ENCODE results near the gene URAD. TPM values are rescaled to one million over a fixed set of nuclear protein-coding genes. Genes with fewer than 3 reads are reported as not detected.

Gene URAD
- total RNA-seq, 1 donor from 2014 or later, result not detected

DNA sequence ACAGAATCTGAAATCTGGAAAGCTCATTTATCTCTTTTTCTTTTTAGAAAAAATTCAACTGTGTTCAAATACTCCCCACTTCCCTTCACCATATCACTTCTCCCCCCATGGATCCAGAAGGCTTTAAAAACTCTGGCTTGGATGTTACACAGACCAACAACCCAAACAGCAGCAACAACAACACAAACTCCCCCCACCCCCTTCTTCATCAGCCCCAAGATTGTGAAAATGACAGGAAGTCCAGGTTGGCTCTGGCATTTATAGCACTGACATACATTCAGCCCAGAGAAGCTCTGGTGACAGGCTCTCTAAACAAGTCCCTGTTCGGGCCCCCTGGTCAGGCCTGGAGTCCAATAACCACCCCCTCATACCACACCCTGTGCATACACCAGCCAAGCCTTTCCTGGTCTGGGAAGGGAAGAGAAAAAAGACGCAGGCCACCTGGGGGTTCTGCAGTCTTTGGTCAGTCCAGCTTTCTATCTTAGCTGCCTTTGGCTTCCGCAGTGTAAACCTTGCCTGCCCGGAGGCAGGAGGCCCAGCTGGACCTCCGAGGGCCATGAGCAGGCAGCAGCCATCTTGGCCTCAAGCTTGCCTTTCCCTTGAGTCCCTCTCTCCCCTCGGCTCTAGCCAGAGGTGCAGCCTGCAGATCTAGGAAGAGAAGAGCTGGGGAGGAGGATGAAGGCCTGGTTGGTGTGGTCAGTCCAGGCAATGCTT, 26.2 kb downstream of the URAD start:
- Mint-ChIP-seq H3K4me1 (ENCODE audit: unreplicated experiment) (peaks cover 22% of the 10 kb centered on the region), H3K27me3 (ENCODE audit: unreplicated experiment) (peaks cover 42% of the 10 kb centered on the region), H3K27ac (ENCODE audit: unreplicated experiment) (no peak overlapping the region), H3K9me3 (ENCODE audit: unreplicated experiment) (no peaks in the 10 kb centered on the region), H3K4me3 (ENCODE audit: unreplicated experiment) (no peak overlapping the region), H3K36me3 (ENCODE audit: low read depth, unreplicated experiment) (peaks cover under 1% of the 10 kb centered on the region)
- TF ChIP-seq, protein P1, sequence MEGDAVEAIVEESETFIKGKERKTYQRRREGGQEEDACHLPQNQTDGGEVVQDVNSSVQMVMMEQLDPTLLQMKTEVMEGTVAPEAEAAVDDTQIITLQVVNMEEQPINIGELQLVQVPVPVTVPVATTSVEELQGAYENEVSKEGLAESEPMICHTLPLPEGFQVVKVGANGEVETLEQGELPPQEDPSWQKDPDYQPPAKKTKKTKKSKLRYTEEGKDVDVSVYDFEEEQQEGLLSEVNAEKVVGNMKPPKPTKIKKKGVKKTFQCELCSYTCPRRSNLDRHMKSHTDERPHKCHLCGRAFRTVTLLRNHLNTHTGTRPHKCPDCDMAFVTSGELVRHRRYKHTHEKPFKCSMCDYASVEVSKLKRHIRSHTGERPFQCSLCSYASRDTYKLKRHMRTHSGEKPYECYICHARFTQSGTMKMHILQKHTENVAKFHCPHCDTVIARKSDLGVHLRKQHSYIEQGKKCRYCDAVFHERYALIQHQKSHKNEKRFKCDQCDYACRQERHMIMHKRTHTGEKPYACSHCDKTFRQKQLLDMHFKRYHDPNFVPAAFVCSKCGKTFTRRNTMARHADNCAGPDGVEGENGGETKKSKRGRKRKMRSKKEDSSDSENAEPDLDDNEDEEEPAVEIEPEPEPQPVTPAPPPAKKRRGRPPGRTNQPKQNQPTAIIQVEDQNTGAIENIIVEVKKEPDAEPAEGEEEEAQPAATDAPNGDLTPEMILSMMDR (IDR thresholded peaks at IDR 0.05; ENCODE audit: unreplicated experiment), result no peak
- DNase-seq (ENCODE audit: low spot score), result peak; percentile 21

DNA sequence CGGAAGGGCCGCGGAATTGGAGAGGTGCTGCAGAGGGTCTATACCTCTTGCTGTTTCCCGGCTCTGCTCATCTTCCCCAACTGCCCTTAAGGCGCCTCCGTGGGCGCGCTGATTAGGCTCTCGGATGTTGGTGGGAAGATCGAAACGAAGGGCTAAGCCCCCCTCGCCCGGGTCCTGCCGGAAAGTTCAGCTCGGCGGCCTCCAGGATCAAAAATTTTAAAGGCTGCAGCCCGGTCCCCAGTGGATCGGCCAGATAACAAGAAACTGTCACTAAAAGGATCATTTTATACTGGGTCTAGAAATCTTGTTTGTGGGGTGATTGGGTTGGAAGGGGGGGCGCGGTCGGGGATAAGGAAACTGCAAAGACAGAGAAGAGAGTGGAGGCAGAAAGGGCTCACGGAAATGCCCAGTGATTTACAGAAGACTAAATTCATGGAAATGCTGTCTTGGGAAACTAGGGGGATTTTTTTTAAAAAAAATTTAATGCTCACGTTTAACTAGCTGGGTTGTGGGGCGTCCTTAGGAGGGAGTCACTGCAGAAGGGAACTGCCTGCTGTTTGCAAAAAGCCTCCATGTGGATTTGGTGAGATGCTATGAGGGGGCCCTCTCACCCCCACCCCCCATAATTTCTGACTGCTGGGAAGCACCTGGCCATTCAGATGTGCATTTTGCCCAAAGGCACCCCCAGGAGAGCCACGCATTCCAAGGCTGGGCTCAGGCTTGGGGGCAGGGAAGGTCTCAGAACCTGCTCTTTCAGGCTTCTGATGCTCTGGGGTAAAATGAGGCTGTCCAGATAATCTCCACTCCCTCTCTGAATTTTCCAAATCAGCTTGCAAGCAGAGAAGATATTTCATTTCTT, 27.0 kb downstream of the URAD start:
- no peaks in the 10 kb centered on the region for H3K36me3 Mint-ChIP-seq (ENCODE audit: low read depth, unreplicated experiment)
- peaks cover 41% of the 10 kb centered on the region for H3K27me3 Mint-ChIP-seq (ENCODE audit: unreplicated experiment)
- no peak overlapping the region for H3K27ac Mint-ChIP-seq (ENCODE audit: unreplicated experiment)
- TF ChIP-seq, protein P1 (IDR thresholded peaks at IDR 0.05; ENCODE audit: unreplicated experiment), result no peak
- no peaks in the 10 kb centered on the region for H3K9me3 Mint-ChIP-seq (ENCODE audit: unreplicated experiment)
- H3K4me1 Mint-ChIP-seq (ENCODE audit: unreplicated experiment), result peaks cover 19% of the 10 kb centered on the region
- no peak overlapping the region for H3K4me3 Mint-ChIP-seq (ENCODE audit: unreplicated experiment)
- DNase-seq (ENCODE audit: low spot score), result peak; percentile 21

DNA sequence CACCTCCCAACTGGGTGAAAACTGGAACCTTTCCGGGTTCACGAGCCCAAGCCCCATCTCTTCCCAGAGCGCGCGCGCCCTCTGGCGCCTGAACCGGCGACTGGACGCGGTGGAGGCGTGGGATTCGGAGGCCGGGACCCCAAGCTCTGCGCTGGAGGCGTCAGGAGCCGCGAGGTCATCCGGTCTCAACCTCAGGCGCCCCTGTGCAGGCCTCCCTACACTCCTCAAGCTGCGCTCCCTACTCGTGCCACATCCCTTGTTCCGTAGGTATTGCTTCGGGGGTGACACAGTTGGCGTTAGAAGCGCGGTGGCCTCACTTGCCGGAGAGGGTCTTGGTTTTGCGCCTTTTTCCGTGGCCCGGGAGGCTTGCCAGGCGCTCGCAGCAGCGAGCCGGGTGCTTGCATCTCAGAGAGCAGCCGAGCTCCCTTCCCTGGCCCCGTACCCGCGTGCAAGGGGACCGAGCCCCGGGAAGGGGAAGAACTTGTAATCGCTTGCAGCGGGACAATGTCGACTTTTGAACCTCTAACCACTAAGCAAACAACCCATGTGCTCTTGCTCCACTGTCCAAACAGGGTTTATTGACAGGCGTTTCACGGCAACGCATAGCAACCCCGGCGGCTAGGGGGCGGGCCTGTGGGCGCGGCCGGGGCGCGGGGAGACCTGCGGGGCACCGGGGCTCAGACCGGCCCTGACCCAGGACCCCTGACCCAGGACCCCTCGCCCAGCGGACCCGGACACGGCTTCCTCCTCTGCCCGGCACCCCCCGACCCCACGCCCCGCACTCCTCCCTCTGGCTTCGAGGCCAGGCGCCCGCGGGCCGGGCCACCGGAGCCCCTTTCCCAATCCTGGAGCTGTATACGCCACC, 27.9 kb downstream of the URAD start:
- peaks cover 14% of the 10 kb centered on the region for H3K4me1 Mint-ChIP-seq (ENCODE audit: unreplicated experiment)
- peak overlapping the region; percentile 78 for H3K4me3 Mint-ChIP-seq (ENCODE audit: unreplicated experiment)
- H3K36me3 Mint-ChIP-seq (ENCODE audit: low read depth, unreplicated experiment), result no peaks in the 10 kb centered on the region
- H3K27ac Mint-ChIP-seq (ENCODE audit: unreplicated experiment), result no peak overlapping the region
- peaks cover 36% of the 10 kb centered on the region for H3K27me3 Mint-ChIP-seq (ENCODE audit: unreplicated experiment)
- DNase-seq (ENCODE audit: low spot score), result peak; percentile 83
- TF ChIP-seq, protein P1 (IDR thresholded peaks at IDR 0.05; ENCODE audit: unreplicated experiment), result peak; percentile 54
- H3K9me3 Mint-ChIP-seq (ENCODE audit: unreplicated experiment), result no peaks in the 10 kb centered on the region

DNA sequence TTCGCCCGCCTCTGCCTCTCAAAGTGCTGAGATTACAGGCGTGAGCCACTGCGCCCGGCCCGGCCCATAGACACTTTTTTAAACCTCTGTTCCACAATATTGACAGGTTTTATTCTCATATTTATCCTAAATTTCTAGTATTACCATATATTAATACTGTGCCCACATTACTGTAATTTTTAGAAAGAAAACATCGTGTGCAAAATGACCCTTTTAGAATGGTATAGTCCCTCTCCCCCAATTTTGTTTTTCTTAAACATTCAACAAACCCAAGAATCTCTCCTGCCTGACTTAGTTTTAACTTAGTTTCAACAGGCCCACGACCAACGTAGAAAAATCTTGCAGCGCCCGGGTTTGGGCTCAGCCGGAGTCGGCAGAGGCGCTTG, 28.5 kb downstream of the URAD start:
- TF ChIP-seq, protein P1 (IDR thresholded peaks at IDR 0.05; ENCODE audit: unreplicated experiment), result no peak
- Mint-ChIP-seq H3K36me3 (ENCODE audit: low read depth, unreplicated experiment) (no peaks in the 10 kb centered on the region), H3K4me1 (ENCODE audit: unreplicated experiment) (peaks cover 12% of the 10 kb centered on the region), H3K4me3 (ENCODE audit: unreplicated experiment) (peak overlapping the region; percentile 78), H3K27me3 (ENCODE audit: unreplicated experiment) (peaks cover 31% of the 10 kb centered on the region), H3K9me3 (ENCODE audit: unreplicated experiment) (no peaks in the 10 kb centered on the region), H3K27ac (ENCODE audit: unreplicated experiment) (no peak overlapping the region)
- DNase-seq (ENCODE audit: low spot score), result no peak

Data from endothelial cell (in vitro differentiated cells).